H1 (cell line): ENCODE measurements around the gene ANKRD53. TPM values are rescaled to one million over a fixed set of nuclear protein-coding genes. Genes with fewer than 3 reads are reported as not detected.

Experiments used
- BRCA1 ChIP-seq: IDR thresholded peaks from 2 replicates; pipeline ENCODE4 v1.6.1; 2012; ENCODE audit warnings: low read depth, low read length, improper control_type of control experiment
- EGR1 ChIP-seq: IDR thresholded peaks from 2 replicates; pipeline ENCODE4 v1.6.1; 2011; ENCODE audit warnings: low read depth, low read length, borderline replicate concordance
- KDM5A ChIP-seq: fragments of 200-600 bp; IDR thresholded peaks from 2 replicates; pipeline ENCODE4 v1.7.1; 2012; ENCODE audit warnings: mild to moderate bottlenecking, low read length, inconsistent platforms, mixed read lengths
- polyA plus RNA-seq, 7 experiments: library from polyadenylated mRNA; depleted of rRNA in 3 of 7; stranded (reverse) in 5 of 7; unstranded in 2 of 7; fragments of >200 nt in 5 of 7; fragments of 200-250 nt in 2 of 7; gene quantifications; 1 replicate in 5 of 7; 2 replicates in 1 of 7; 4 replicates in 1 of 7; pipeline versions ENCODE4 v1.2.1 to v1.2.3, GENCODE V29; 2011 to 2013; ENCODE audit warnings: missing spikeins in 2 of 7, mixed read lengths in 2 of 7
- total RNA-seq: library from RNA; stranded (reverse); fragmentation: NEBNext Ultra II Directional; extraction: Animal tissue kit (Norgen Biotek cat#: 25700); gene quantifications from 2 replicates; pipeline ENCODE4 v1.2.1, GENCODE V29; 2021
- TF ChIP-seq, protein P1 (sequence below): IDR thresholded peaks from 2 replicates; pipeline ENCODE4 v1.6.1; 2011; ENCODE audit warnings: low read length, improper control_type of control experiment

The ANKRD53 gene
- total and polyA plus RNA-seq, 2 of the 8 experiments (the other 6 are each of a cell fraction or from before 2014, with no cell fraction given) = 0.39 to 0.70 TPM

- TF ChIP-seq, protein P1, sequence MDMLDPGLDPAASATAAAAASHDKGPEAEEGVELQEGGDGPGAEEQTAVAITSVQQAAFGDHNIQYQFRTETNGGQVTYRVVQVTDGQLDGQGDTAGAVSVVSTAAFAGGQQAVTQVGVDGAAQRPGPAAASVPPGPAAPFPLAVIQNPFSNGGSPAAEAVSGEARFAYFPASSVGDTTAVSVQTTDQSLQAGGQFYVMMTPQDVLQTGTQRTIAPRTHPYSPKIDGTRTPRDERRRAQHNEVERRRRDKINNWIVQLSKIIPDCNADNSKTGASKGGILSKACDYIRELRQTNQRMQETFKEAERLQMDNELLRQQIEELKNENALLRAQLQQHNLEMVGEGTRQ = no peak
- TF ChIP-seq KDM5A = no peak
- TF ChIP-seq BRCA1 = no peak
- TF ChIP-seq EGR1 = no peak
These were observed 23.5 kb upstream of the ANKRD53 start (continued) for GRCh38 chr2:70954886-70955285.
